ENCODE results near the gene NAGPA. TPM values are rescaled to one million over a fixed set of nuclear protein-coding genes. Genes with fewer than 3 reads are reported as not detected.
"Not testable (repeated sequence)": the region's sequence is repeated elsewhere in the genome, so short reads cannot be mapped to it uniquely, and the experiment has no call there.

The NAGPA gene
- total RNA-seq, 4 donors from 2014 or later: 14.9 to 29.7 (median 21.9) TPM

- no peak for ATAC-seq (ENCODE audit: low FRiP score)
- no peak for DNase-seq (ENCODE audit: low spot score)
Measured at GRCh38 chr16:5045499-5046115, 11.9 kb upstream of the NAGPA start.

DNA sequence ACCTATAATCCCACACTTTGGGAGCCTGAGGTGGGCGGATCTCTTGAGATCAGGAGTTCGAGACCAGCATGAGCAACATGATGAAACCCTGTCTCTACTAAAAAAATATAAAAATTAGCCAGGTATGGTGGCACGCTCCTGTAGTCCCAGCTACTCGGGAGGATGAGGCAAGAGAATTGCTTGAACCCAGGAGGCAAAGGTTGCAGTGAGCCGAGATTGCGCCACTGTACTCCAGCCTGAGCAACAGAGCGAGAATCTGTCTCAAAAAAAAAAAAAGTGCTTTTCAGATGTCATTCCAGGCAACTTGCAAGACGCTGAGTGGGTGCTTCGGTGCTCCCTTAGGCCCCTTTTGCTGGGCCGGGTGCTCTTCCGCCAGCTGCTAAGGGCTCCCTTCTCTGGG, 10.8 kb upstream of the NAGPA start:
- DNase-seq (ENCODE audit: low spot score); ATAC-seq (ENCODE audit: low FRiP score): not testable (repeated sequence)

More at GRCh38 chr16:5045499-5046115, 11.9 kb upstream of the NAGPA start:
- TF ChIP-seq, protein P1, sequence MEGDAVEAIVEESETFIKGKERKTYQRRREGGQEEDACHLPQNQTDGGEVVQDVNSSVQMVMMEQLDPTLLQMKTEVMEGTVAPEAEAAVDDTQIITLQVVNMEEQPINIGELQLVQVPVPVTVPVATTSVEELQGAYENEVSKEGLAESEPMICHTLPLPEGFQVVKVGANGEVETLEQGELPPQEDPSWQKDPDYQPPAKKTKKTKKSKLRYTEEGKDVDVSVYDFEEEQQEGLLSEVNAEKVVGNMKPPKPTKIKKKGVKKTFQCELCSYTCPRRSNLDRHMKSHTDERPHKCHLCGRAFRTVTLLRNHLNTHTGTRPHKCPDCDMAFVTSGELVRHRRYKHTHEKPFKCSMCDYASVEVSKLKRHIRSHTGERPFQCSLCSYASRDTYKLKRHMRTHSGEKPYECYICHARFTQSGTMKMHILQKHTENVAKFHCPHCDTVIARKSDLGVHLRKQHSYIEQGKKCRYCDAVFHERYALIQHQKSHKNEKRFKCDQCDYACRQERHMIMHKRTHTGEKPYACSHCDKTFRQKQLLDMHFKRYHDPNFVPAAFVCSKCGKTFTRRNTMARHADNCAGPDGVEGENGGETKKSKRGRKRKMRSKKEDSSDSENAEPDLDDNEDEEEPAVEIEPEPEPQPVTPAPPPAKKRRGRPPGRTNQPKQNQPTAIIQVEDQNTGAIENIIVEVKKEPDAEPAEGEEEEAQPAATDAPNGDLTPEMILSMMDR (IDR thresholded peaks at IDR 0.05): no peak

GRCh38 chr16:5044011-5044540, 10.3 kb upstream of the NAGPA start:
- ATAC-seq (ENCODE audit: low FRiP score) (no peak), DNase-seq (ENCODE audit: low spot score) (no peak)
- TF ChIP-seq, protein P1 (IDR thresholded peaks at IDR 0.05): no peak

DNA sequence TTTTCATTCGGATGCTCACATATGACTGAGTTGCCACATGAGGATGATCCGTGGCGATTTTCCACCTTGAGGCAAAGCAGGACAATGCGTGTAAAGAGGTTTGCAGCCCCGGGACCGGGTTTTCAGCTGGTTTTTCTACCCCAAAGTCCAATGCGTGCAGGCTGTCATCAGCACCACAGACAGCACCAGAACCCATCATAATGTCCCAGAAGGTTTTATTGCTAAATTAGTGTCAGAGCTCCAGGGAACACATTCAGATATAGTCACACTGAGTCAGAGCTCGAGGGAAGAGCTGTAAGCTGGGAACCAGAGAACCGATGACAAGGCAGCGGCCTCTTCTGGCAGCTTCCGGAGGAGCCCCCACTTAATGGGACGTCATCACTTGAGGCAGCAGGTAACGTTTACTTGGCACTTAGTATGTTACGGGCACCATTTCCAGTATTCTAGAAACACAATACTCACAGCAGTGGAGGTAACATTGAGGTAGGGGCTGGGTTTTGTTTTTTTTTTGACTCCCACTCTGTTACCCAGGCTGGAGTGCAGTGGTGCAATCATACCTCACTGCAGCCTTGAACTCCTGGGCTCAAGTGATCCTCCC, 8.9 kb upstream of the NAGPA start:
- ATAC-seq (ENCODE audit: low FRiP score) (no peak), DNase-seq (ENCODE audit: low spot score) (no peak)
- TF ChIP-seq, protein P1 (IDR thresholded peaks at IDR 0.05): no peak

GRCh38 chr16:5041600-5042133, 7.9 kb upstream of the NAGPA start:
- ATAC-seq (ENCODE audit: low FRiP score) (no peak), DNase-seq (ENCODE audit: low spot score) (no peak)
- TF ChIP-seq, protein P1 (IDR thresholded peaks at IDR 0.05): no peak

GRCh38 chr16:5040451-5040850, 6.7 kb upstream of the NAGPA start:
- TF ChIP-seq, protein P1 (IDR thresholded peaks at IDR 0.05): no peak
- no peak for DNase-seq (ENCODE audit: low spot score)
- no peak for ATAC-seq (ENCODE audit: low FRiP score)

DNA sequence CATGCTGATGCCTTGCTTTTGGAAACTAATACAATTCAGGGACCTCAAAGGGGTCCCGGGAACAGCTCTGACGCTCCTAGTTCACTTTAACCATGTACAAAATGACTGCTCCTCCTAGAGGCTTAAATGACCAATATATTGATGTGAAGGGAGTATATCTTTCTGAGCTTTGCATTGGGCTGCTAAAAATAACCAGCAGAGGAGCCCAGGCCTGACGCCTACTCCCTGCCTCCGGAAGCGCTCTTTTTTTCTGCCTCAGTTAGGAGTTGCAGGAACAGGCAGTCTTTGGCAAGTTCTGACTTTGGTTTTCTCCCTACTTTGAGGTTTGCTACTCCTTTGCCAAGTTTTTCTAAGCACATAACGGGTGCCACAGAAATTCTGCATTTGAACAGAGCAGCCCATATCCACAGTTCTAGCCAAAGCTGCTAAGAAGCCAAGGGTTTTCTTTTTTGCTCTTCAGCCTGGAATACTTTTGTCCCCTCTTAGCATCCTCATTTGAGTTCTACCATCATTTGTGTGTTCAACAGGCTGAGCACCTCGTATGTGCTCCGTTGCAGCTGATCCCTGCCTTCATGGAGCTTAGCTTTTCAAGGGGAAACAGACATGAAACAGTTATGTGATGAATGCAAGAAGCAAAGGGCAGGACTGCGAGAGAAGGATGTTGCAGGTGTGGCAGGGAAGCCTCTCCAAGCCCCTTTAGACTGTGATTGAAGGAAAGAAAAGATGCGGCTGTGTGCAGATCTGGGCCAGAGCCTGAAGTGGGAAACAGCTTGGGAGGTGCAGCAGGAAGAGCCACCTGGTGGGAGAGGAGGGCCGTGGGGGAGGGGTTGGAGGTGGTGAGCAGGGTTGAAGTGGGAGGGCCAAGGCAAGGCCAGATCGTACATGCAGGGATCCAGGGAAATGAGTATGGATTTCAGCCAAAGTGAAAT, 2.8 kb upstream of the NAGPA start:
- DNase-seq (ENCODE audit: low spot score) (no peak), ATAC-seq (ENCODE audit: low FRiP score) (no peak)
- TF ChIP-seq, protein P1 (IDR thresholded peaks at IDR 0.05): no peak
